HEK293 (cell line): ENCODE measurements around the gene M1AP.

Source experiments
- CTCF ChIA-PET: fragments of 350-600 bp; formaldehyde crosslinking; extraction: SDS; loops from one replicate; lab custom pipeline; 2021; ENCODE audit warnings: antibody characterized with exemption; lab: Yijun Ruan, JAX
- POLR2A ChIA-PET: fragments of 300-600 bp; formaldehyde crosslinking; extraction: SDS; loops from one replicate; lab custom pipeline; 2020; ENCODE audit warnings: antibody characterized with exemption, inconsistent platforms; lab: Yijun Ruan, JAX
- H3K27ac ChIP-seq: fragments of 200-500 bp; sonication (Bioruptor generic); 2 replicates; pipeline ENCODE4 v1.5.1; 2014; ENCODE audit warnings: low read depth, low read length, control low read depth, inconsistent platforms; ENCODE audit errors: extremely low read depth
- H3K36me3 ChIP-seq, 2 experiments: fragments of 200-500 bp in 1 of 2; sonication (Bioruptor generic) in 1 of 2; 1 replicate in 1 of 2; 2 replicates in 1 of 2; pipeline ENCODE4 v1.5.1; 2014 to 2017; ENCODE audit warnings: inconsistent platforms in 2 of 2, low read length in 2 of 2; ENCODE audit not compliant: control insufficient read depth in 2 of 2, insufficient read depth in 1 of 2
- H3K4me1 ChIP-seq: fragments of 200-500 bp; sonication (Bioruptor generic); 2 replicates; pipeline ENCODE4 v1.5.1; 2014; ENCODE audit warnings: mild to moderate bottlenecking, low read length, inconsistent platforms; ENCODE audit not compliant: control insufficient read depth, insufficient read depth
- H3K4me3 ChIP-seq: 2 replicates; pipeline ENCODE4 v1.5.1; 2011; ENCODE audit warnings: low read depth, mild to moderate bottlenecking, control low read depth, low read length, moderate library complexity
- H3K9me3 ChIP-seq: fragments of 200-500 bp; sonication (Bioruptor generic); 2 replicates; pipeline ENCODE4 v1.5.1; 2014; ENCODE audit warnings: low read depth, low read length, inconsistent platforms; ENCODE audit not compliant: control insufficient read depth, insufficient read depth
- GLI2 ChIP-seq: fragments of 450-650 bp; formaldehyde crosslinking; IDR thresholded peaks from 2 replicates; pipeline ENCODE4; 2017; ENCODE audit warnings: missing biosample characterization, missing genetic modification characterization, low read depth, borderline replicate concordance
- HOXD13 ChIP-seq: sonication (generic); formaldehyde crosslinking; IDR thresholded peaks from 2 replicates; pipeline ENCODE4 v1.8.0; 2022; ENCODE audit warnings: missing genetic modification reagents, borderline replicate concordance
- YY1 ChIP-seq: fragments of 450-650 bp; formaldehyde crosslinking; IDR thresholded peaks from 2 replicates; pipeline ENCODE4 v1.5.1; 2018; ENCODE audit warnings: missing biosample characterization, missing genetic modification characterization
- ZBTB1 ChIP-seq: fragments of 450-650 bp; formaldehyde crosslinking; IDR thresholded peaks from 2 replicates; pipeline ENCODE4 v1.5.1; 2016; ENCODE audit warnings: missing biosample characterization, missing genetic modification characterization
- ZBTB11 ChIP-seq: fragments of 450-650 bp; formaldehyde crosslinking; conservative IDR thresholded peaks from 2 replicates; pipeline ENCODE4 v1.5.1; 2016; ENCODE audit warnings: low read depth, missing biosample characterization, missing genetic modification characterization
- ZBTB44 ChIP-seq: fragments of 450-650 bp; IDR thresholded peaks from 2 replicates; pipeline ENCODE4 v1.5.1; 2018; ENCODE audit warnings: missing biosample characterization, mild to moderate bottlenecking, missing genetic modification characterization
- ZFP37 ChIP-seq: fragments of 450-650 bp; formaldehyde crosslinking; IDR thresholded peaks from 2 replicates; pipeline ENCODE4 v1.5.1; 2016; ENCODE audit warnings: missing biosample characterization, missing genetic modification characterization
- ZNF133 ChIP-seq: fragments of 450-650 bp; formaldehyde crosslinking; IDR thresholded peaks from 2 replicates; pipeline ENCODE4 v1.5.1; 2016; ENCODE audit warnings: missing biosample characterization, missing genetic modification characterization
- ZNF16 ChIP-seq: fragments of 450-650 bp; formaldehyde crosslinking; IDR thresholded peaks from 2 replicates; pipeline ENCODE4 v1.5.1; 2016; ENCODE audit warnings: low read depth, missing biosample characterization, missing genetic modification characterization
- ZNF211 ChIP-seq: fragments of 450-650 bp; formaldehyde crosslinking; IDR thresholded peaks from 2 replicates; pipeline ENCODE4 v1.5.1; 2016; ENCODE audit warnings: low read depth, missing biosample characterization, missing genetic modification characterization
- ZNF221 ChIP-seq: fragments of 450-650 bp; formaldehyde crosslinking; IDR thresholded peaks from 2 replicates; pipeline ENCODE4 v1.5.1; 2017; ENCODE audit warnings: missing biosample characterization, missing genetic modification characterization, borderline replicate concordance
- ZNF26 ChIP-seq: fragments of 450-650 bp; formaldehyde crosslinking; IDR thresholded peaks from 2 replicates; pipeline ENCODE4 v1.5.1; 2016; ENCODE audit warnings: missing biosample characterization, missing genetic modification characterization
- ZNF274 ChIP-seq, 2 experiments: fragments of 200-500 bp in 1 of 2; fragments of 450-650 bp in 1 of 2; sonication (Bioruptor generic) in 1 of 2; formaldehyde crosslinking in 1 of 2; IDR thresholded peaks; 2 replicates each; pipeline versions ENCODE4 v1.5.1 to v1.6.1; 2014 to 2016; ENCODE audit warnings: borderline replicate concordance in 1 of 2, inconsistent platforms in 1 of 2, low read length in 1 of 2, missing biosample characterization in 1 of 2, missing genetic modification characterization in 1 of 2
- ZNF324 ChIP-seq: fragments of 450-650 bp; formaldehyde crosslinking; IDR thresholded peaks from 2 replicates; pipeline ENCODE4 v1.5.1; 2016; ENCODE audit warnings: missing biosample characterization, missing genetic modification characterization
- ZNF362 ChIP-seq: fragments of 450-650 bp; formaldehyde crosslinking; IDR thresholded peaks from 2 replicates; pipeline ENCODE4 v1.5.1; 2016; ENCODE audit warnings: missing biosample characterization, missing genetic modification characterization
- ZNF488 ChIP-seq: fragments of 450-650 bp; formaldehyde crosslinking; IDR thresholded peaks from 2 replicates; pipeline ENCODE4 v1.5.1; 2016; ENCODE audit warnings: missing biosample characterization, missing genetic modification characterization
- ZNF623 ChIP-seq: fragments of 450-650 bp; formaldehyde crosslinking; IDR thresholded peaks from 2 replicates; pipeline ENCODE4 v1.5.1; 2016; ENCODE audit warnings: missing biosample characterization, missing genetic modification characterization
- ZNF629 ChIP-seq: fragments of 450-650 bp; formaldehyde crosslinking; IDR thresholded peaks from 2 replicates; pipeline ENCODE4 v1.5.1; 2017; ENCODE audit warnings: missing biosample characterization, missing genetic modification characterization
- ZNF692 ChIP-seq: fragments of 450-650 bp; formaldehyde crosslinking; IDR thresholded peaks from 2 replicates; pipeline ENCODE4 v1.5.1; 2016; ENCODE audit warnings: missing biosample characterization, missing genetic modification characterization

The M1AP gene

GRCh38 chr2:74682501-74682900 is 34.4 kb upstream of the M1AP start:
- Histone ChIP-seq H3K27ac (no peak overlapping the region), H3K4me3 (no peak overlapping the region), H3K4me1 (no peaks in the 10 kb centered on the region), H3K36me3 (peaks cover 0 to 35% of the 10 kb centered on the region in 2 experiments; a peak in 1 of 3 replicates), H3K9me3 (no peaks in the 10 kb centered on the region)
- TF ChIP-seq ZBTB44 (tag by site-specific recombination) (no peak), ZNF362 (tag by site-specific recombination) (no peak), ZNF324 (no peak), ZNF26 (tag by site-specific recombination) (no peak), ZFP37 (tag by site-specific recombination) (no peak), ZNF629 (tag by site-specific recombination) (no peak), ZNF274 (IDR thresholded peaks at IDR 0.05; ENCODE audit: low read length) (no peak), ZNF274 (tag by site-specific recombination; IDR thresholded peaks at IDR 0.05; ENCODE audit: borderline replicate concordance) (no peak), YY1 (no peak), GLI2 (no peak), ZNF488 (tag by site-specific recombination) (no peak), ZBTB11 (tag by site-specific recombination) (no peak), ZNF692 (tag by site-specific recombination) (no peak), ZBTB1 (tag by site-specific recombination) (no peak), HOXD13 (no peak), ZNF211 (tag by site-specific recombination) (no peak), ZNF623 (tag by site-specific recombination) (no peak), ZNF221 (tag by site-specific recombination) (no peak), ZNF133 (tag by site-specific recombination) (no peak), ZNF16 (tag by site-specific recombination) (no peak)
- ChIA-PET POLR2A (no interaction called here), CTCF (interaction anchor here (0.7 to 1.5 kb wide), 2 partner anchors 14 to 786 kb away, joined by 3 to 4 read pairs; no protein-coding TSS in a partner anchor)
